GM19351 (cell line): ENCODE measurements around the gene MACROD2.
"Not testable (repeated sequence)": the region's sequence is repeated elsewhere in the genome, so short reads cannot be mapped to it uniquely, and the experiment has no call there.

Experiments used
- ATAC-seq: cut with Tn5 transposase; IDR thresholded peaks from one replicate; pipeline ENCODE4 v1.9.1; 2021; ENCODE audit warnings: mild to moderate bottlenecking, moderate library complexity; ENCODE audit not compliant: unreplicated experiment

MACROD2 gene

DNA sequence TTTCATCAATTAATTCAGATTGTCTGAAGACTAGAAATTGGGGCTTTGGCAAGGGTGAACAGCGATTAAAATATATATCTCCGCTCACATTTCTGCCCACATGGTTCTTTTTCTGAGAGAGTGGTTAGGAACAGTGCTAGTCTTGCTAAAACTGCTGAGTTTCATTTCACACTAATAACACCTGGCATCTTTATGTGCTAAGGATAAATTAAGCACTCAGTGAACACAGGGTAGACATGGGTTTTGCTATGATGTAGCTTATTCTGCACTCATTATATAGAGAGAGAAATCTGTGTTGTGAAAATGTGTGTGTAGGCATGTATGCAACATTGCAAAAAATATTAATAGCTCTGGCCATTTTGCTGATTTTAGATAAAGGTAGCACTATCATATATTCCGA, 965.5 kb downstream of the MACROD2 start:
- no peak for ATAC-seq

- no peak for ATAC-seq
Observed at GRCh38 chr20:14963262-14963663, 967.9 kb downstream of the MACROD2 start.

- no peak for ATAC-seq
Observed at GRCh38 chr20:14966203-14966602, 970.9 kb downstream of the MACROD2 start.

GRCh38 chr20:14966808-14967207, 971.5 kb downstream of the MACROD2 start:
- no peak for ATAC-seq

DNA sequence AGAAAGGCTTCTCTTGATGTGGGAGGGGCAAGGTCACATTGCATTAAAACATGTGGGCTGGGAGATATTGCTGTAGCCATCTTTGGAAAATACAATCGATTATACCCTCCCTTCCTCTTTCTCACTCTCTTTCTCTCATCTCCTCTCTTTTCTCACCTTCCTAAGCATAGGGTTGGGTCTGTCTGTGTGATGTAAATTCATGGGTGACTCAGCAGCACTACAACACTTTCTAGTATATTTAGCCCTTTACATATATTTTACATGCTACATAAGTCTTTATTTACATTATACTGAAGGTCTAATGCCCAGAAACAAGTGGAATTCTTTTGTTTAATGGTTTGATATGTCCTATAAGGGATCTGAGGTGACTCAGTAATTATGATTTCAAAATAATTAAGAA, 976.9 kb downstream of the MACROD2 start:
- ATAC-seq = no peak

- ATAC-seq = no peak
Observed at GRCh38 chr20:14972690-14973089, 977.4 kb downstream of the MACROD2 start.

DNA sequence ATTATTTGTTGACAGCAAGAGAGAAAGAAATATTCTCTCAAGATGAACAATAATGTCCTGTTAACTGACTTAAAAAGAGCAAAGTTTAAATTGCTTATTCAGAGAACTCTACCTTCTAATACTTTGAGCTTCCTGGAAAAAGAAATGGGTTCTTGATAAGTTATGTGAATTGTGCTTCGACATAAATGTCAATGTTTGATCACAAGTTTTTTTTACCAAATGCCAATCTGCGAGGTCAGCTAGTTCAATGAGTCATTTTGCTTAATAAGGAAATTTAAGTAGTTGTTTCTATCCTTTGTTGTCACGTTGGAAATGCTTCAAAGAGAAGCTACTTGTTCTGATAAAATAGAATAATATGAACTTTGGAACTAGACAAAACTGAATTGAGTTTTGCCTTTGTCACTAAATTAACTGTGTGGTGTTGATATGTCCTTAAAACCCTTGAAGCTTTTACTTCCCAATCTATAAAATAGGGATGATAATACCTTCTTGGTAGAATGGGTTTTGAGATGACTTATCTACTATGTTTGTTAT, 984.2 kb downstream of the MACROD2 start:
- ATAC-seq = no peak

GRCh38 chr20:14981486-14981885, 986.2 kb downstream of the MACROD2 start:
- not testable (repeated sequence) for ATAC-seq

GRCh38 chr20:14982324-14982723, 987.0 kb downstream of the MACROD2 start:
- ATAC-seq = not testable (repeated sequence)

DNA sequence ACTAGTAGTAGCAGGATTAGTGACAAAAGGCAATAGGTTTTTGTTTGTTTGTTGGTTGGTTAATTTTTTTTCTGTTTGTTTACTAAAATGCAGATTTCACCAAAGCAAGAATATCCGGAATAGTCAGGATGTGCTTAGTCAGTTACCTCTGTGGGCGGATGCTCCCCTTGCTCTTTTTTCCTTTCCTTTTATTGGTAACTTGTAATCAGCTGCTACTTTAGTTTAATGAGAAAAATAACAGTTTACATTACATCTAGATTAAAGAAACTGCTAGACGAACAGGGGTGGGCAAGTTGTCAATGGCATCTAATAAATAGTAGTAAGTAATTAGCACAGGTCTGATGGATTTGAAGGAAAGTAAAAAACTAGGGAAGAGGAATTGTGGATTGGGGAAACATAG, 989.0 kb downstream of the MACROD2 start:
- no peak for ATAC-seq

GRCh38 chr20:14984768-14985622, 989.7 kb downstream of the MACROD2 start:
- no peak for ATAC-seq

- no peak for ATAC-seq
Observed at GRCh38 chr20:14986026-14986655, 990.8 kb downstream of the MACROD2 start.

DNA sequence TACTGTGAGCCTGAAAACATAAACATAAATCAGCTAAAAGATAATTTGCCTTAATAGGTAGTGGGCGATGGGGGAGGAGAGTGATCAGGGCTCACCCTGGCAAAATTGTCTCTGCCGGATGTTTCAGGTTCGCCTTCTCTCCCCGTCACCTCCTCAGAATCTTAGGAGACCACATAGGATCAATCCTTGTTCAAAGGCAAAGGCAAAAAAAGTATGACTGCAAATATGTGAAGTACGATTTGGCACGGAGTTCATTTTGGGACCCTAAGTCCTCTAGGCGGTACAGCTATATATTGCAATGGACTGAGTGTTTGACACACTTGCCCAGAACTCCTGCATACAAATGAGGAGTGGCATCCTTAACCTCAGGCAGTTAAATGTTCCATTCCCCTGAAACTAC, 991.3 kb downstream of the MACROD2 start:
- no peak for ATAC-seq

- ATAC-seq = no peak
Observed at GRCh38 chr20:14989535-14990290, 994.4 kb downstream of the MACROD2 start.

- ATAC-seq = no peak
Observed at GRCh38 chr20:14991023-14991422, 995.7 kb downstream of the MACROD2 start.

DNA sequence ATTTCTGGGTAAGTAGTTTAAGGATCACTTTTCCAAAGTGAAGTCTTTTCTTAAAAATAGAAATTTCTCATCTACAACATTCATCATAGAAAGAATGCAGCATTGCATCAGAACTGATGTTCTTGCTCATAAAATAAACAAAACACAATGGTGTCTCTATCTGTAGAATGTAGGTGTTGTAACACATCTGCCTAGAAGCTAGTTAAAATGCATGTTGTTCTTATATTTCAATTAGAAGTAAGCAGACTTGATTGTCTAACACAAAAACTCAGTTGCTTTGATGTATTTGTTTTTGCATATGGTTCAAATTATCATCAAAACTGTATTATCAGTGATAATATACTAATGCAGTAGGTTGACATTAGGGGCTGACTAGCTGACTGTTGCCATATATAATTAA, 996.8 kb downstream of the MACROD2 start:
- no peak for ATAC-seq

- no peak for ATAC-seq
Observed at GRCh38 chr20:14992961-14993360, 997.6 kb downstream of the MACROD2 start.

DNA sequence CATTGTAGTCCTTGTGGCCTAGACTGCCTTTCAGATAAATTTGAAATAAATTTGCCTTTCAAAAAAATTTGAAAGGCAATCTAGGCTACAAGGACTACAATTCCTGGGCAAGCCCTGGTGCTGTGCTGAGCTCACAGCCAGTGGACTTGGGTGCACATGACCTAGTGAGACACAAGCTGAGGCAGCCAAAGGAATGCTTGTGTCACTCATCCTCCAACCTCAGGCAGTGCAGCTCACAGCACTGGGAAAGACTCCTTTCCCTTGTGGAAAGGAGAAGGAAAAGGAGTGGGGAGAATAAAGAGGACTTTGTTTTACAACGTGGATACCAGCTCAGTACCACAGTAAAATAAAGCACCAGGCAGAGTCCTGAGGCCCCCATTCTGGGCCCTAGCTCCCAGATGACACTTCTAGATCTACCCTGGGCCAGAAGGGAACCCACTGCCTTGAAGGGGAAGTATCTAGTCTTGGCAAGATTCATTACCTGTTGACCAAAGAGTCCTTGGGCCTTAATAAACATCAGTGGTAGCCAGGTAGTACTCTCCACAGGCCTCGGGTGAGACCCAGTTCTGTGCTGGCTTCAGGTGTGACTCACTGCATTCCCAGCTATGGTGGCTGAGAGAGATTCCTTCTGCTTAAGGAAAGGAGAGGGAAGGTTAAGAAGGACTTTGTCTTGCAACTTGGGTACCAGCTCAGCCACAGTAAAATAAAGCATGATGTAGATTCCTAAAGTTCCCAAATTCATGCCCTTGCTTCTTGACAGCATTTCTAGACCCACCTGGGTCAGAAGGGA, 1001.8 kb downstream of the MACROD2 start:
- ATAC-seq = no peak

- no peak for ATAC-seq
Observed at GRCh38 chr20:14997791-14998190, 1002.5 kb downstream of the MACROD2 start.

DNA sequence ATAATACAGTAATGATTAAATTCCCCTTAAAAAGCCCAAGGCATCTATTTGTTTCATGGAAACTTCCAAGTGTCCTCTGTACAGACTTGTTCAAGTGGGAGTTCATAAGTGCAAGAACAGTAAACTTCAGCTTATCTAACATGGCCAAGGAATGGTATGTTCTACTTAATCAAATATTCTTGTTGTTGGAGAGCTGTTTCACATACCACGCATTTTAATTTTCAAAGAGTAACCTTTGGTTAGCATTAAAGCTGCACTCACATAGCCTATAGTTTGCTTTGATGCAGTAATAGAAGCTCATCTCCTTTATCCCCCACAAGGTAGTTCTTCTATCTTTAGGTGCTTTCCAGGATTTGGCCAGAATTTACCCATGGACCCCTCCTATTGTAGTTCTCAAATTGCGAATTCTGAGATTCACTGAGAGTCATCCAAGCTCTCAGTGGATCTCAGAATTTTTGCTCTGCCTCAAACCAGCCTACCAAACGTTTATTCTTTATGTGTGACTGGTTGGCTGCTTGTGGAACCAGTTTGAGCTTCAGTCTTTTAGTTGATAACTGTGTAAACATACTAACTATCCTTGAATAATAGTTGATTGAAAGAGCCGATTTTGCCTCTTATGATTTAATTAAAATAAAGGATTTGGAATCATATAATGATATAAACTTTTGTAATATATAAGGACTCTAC, 1010.1 kb downstream of the MACROD2 start:
- no peak for ATAC-seq
